Mammary epithelial cell (primary cell): ENCODE results near the gene XPNPEP3.

Experiments
- CTCF ChIP-seq, 2 donors: IDR thresholded peaks in 1 of 2; conservative IDR thresholded peaks in 1 of 2; 2 replicates each; pipeline ENCODE4 v1.5.1; 2011 to 2012; ENCODE audit warnings: inconsistent platforms in 2 of 2, low read length in 2 of 2, mild to moderate bottlenecking in 2 of 2, control low read depth in 1 of 2, low read depth in 1 of 2; ENCODE audit not compliant: insufficient read depth in 1 of 2; ENCODE audit errors: extremely low read depth in 1 of 2
- EZH2 ChIP-seq: IDR thresholded peaks from 2 replicates; pipeline ENCODE4 v1.6.1; 2012; ENCODE audit warnings: low read length, inconsistent platforms, borderline replicate concordance

- TF ChIP-seq CTCF (conservative IDR thresholded peaks at IDR 0.05 in 1 of 2, IDR thresholded peaks at IDR 0.05 in 1 of 2; ENCODE audit: extremely low read depth in 1 of 2, insufficient read depth in 1 of 2, low read depth in 1 of 2, low read length in 2 of 2) (no peak), EZH2 (no peak)
Measured at GRCh38 chr22:40894417-40894816, 37.5 kb downstream of the XPNPEP3 start.
